Measurements from ENCODE around the gene CD109.
"Not testable (repeated sequence)": the region's sequence is repeated elsewhere in the genome, so short reads cannot be mapped to it uniquely, and the experiment has no call there.

Gene CD109

GRCh38 chr6:73796881-73797280 lies 100.9 kb downstream of the CD109 start:
- DNase-seq: no peak

GRCh38 chr6:73797861-73798260 lies 101.9 kb downstream of the CD109 start:
- DNase-seq: no peak

GRCh38 chr6:73798592-73798991 lies 102.6 kb downstream of the CD109 start:
- no peak for DNase-seq

GRCh38 chr6:73800997-73801396 lies 105.0 kb downstream of the CD109 start:
- DNase-seq: no peak

GRCh38 chr6:73801652-73802268 lies 105.8 kb downstream of the CD109 start:
- no peak for DNase-seq

GRCh38 chr6:73802366-73802765 lies 106.4 kb downstream of the CD109 start:
- no peak for DNase-seq

- DNase-seq: no peak
Observed at GRCh38 chr6:73803562-73804241, 107.7 kb downstream of the CD109 start.

- not testable (repeated sequence) for DNase-seq
Observed at GRCh38 chr6:73805221-73805620, 109.2 kb downstream of the CD109 start.

- DNase-seq: not testable (repeated sequence)
Observed at GRCh38 chr6:73805982-73806381, 110.0 kb downstream of the CD109 start.

- no peak for DNase-seq
Observed at GRCh38 chr6:73811706-73812105, 115.7 kb downstream of the CD109 start.

- DNase-seq: no peak
Observed at GRCh38 chr6:73817253-73817652, 121.2 kb downstream of the CD109 start.

GRCh38 chr6:73823046-73823735 lies 127.2 kb downstream of the CD109 start:
- DNase-seq: no peak

GRCh38 chr6:73823832-73824231 lies 127.8 kb downstream of the CD109 start:
- DNase-seq: no peak

GRCh38 chr6:73826571-73826970 lies 130.6 kb downstream of the CD109 start:
- DNase-seq: no peak

- no peak for DNase-seq
Observed at GRCh38 chr6:73830119-73830518, 134.1 kb downstream of the CD109 start.

GRCh38 chr6:73832313-73832712 lies 136.3 kb downstream of the CD109 start:
- no peak for DNase-seq

- DNase-seq: not testable (repeated sequence)
Observed at GRCh38 chr6:73844696-73845095, 148.7 kb downstream of the CD109 start.

GRCh38 chr6:73851048-73851447 lies 155.0 kb downstream of the CD109 start:
- not testable (repeated sequence) for DNase-seq

- DNase-seq: no peak
Observed at GRCh38 chr6:73854998-73855718, 159.2 kb downstream of the CD109 start.

- DNase-seq: no peak
Observed at GRCh38 chr6:73857341-73857890, 161.4 kb downstream of the CD109 start.

- no peak for DNase-seq
Observed at GRCh38 chr6:73858376-73858775, 162.4 kb downstream of the CD109 start.

GRCh38 chr6:73860303-73860702 lies 164.3 kb downstream of the CD109 start:
- no peak for DNase-seq

- no peak for DNase-seq
Observed at GRCh38 chr6:73866305-73866704, 170.3 kb downstream of the CD109 start.

Measured in CD4-positive, alpha-beta T cell treated with Interleukin-15 for 1 hour (primary cell).